ENCODE measurements around the gene RSAD1. TPM values are rescaled to one million over a fixed set of nuclear protein-coding genes. Genes with fewer than 3 reads are reported as not detected.

The RSAD1 gene
- total and polyA plus RNA-seq, 10 of the 15 experiments (the other 5 are each of a cell fraction or from before 2014, with no cell fraction given) = 2.5 to 28.1 (median 22.6) TPM

DNA sequence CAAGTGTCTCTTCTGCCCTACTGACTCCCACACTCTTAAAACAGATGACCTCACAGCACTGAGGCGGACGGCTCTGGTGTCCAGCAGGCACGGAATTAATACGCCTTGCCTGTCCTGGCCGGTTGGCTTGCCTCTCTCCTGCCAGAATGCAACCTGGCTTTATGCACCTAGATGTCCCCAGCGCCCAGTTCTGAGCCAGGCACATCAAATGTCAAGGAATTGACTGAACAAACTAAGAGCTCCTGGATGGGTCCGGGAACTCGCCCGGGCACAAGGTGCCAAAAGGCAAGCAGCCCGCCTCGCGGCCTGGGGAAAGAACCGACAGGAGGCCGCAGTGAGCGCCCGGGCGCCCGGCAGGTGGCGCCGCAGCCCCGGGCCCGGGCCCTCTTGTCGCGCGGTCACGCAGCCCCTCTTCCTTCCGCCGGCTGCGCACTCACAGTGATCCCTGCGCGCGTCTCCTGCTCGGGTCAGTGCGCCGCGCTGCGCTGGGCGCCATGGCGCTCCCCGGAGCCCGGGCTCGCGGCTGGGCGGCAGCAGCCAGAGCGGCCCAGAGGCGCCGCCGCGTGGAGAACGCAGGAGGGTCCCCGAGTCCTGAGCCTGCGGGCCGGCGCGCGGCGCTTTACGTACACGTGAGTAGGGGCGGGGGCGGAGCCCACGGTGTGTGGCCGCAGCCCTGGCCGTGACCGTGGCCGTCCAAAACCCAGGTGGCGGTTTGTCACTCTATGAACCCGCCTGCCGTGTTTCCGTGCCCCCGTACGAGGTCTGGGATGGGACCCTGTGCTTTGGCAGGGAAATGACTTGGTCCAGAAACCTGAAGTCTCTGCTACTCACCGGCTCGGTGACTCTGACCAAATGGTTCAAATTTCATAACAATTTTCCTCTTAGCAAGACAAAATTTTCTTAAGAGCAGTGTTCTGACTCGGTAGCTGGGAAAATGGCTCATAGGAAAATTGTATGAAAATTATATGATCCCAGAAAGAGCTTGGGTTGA is at the start of gene RSAD1 (continued):
- TF ChIP-seq SP1 (IDR thresholded peaks at IDR 0.05; ENCODE audit: low read depth, low read length) (no peak), MXI1 (IDR thresholded peaks at IDR 0.05; ENCODE audit: low read depth, low read length) (peak; percentile 83; the same call in 1 of the 2 replicates), NFYA (IDR thresholded peaks at IDR 0.05; ENCODE audit: borderline replicate concordance, low read depth, low read length) (no peak), SMAD1 (IDR thresholded peaks at IDR 0.05; ENCODE audit: low read depth, partially characterized antibody) (no peak), EZH2 (IDR thresholded peaks at IDR 0.05; ENCODE audit: borderline replicate concordance, control insufficient read depth, low read depth, low read length) (no peak), FOXM1 (IDR thresholded peaks at IDR 0.05; ENCODE audit: low read depth, low read length) (no peak; the same call in 1 of the 2 replicates), MEF2A (IDR thresholded peaks at IDR 0.05; ENCODE audit: insufficient read depth, low read depth, low read length) (0 out of 2 replicates have a peak, but pooled peaks have one; percentile 47), CBFB (IDR thresholded peaks at IDR 0.05; ENCODE audit: low read depth) (no peak), GATAD2B (conservative IDR thresholded peaks at IDR 0.05; ENCODE audit: low read depth) (peak; percentile 97), MYB (IDR thresholded peaks at IDR 0.05; ENCODE audit: borderline replicate concordance, low read depth, low read length) (no peak), ZNF207 (IDR thresholded peaks at IDR 0.05; ENCODE audit: borderline replicate concordance) (peak; percentile 98)
- TF ChIP-seq, protein P1, sequence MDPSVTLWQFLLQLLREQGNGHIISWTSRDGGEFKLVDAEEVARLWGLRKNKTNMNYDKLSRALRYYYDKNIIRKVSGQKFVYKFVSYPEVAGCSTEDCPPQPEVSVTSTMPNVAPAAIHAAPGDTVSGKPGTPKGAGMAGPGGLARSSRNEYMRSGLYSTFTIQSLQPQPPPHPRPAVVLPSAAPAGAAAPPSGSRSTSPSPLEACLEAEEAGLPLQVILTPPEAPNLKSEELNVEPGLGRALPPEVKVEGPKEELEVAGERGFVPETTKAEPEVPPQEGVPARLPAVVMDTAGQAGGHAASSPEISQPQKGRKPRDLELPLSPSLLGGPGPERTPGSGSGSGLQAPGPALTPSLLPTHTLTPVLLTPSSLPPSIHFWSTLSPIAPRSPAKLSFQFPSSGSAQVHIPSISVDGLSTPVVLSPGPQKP (IDR thresholded peaks at IDR 0.05; ENCODE audit: low read depth, low read length) = peak; percentile 71
- TF ChIP-seq, protein P2, sequence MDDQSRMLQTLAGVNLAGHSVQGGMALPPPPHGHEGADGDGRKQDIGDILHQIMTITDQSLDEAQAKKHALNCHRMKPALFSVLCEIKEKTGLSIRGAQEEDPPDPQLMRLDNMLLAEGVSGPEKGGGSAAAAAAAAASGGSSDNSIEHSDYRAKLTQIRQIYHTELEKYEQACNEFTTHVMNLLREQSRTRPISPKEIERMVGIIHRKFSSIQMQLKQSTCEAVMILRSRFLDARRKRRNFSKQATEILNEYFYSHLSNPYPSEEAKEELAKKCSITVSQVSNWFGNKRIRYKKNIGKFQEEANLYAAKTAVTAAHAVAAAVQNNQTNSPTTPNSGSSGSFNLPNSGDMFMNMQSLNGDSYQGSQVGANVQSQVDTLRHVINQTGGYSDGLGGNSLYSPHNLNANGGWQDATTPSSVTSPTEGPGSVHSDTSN (IDR thresholded peaks at IDR 0.05; ENCODE audit: insufficient replicate concordance, low read depth, low read length) = no peak
- TF ChIP-seq, protein P3, sequence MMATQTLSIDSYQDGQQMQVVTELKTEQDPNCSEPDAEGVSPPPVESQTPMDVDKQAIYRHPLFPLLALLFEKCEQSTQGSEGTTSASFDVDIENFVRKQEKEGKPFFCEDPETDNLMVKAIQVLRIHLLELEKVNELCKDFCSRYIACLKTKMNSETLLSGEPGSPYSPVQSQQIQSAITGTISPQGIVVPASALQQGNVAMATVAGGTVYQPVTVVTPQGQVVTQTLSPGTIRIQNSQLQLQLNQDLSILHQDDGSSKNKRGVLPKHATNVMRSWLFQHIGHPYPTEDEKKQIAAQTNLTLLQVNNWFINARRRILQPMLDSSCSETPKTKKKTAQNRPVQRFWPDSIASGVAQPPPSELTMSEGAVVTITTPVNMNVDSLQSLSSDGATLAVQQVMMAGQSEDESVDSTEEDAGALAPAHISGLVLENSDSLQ (IDR thresholded peaks at IDR 0.05) = no peak
- TF ChIP-seq, protein P4, sequence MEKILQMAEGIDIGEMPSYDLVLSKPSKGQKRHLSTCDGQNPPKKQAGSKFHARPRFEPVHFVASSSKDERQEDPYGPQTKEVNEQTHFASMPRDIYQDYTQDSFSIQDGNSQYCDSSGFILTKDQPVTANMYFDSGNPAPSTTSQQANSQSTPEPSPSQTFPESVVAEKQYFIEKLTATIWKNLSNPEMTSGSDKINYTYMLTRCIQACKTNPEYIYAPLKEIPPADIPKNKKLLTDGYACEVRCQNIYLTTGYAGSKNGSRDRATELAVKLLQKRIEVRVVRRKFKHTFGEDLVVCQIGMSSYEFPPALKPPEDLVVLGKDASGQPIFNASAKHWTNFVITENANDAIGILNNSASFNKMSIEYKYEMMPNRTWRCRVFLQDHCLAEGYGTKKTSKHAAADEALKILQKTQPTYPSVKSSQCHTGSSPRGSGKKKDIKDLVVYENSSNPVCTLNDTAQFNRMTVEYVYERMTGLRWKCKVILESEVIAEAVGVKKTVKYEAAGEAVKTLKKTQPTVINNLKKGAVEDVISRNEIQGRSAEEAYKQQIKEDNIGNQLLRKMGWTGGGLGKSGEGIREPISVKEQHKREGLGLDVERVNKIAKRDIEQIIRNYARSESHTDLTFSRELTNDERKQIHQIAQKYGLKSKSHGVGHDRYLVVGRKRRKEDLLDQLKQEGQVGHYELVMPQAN (conservative IDR thresholded peaks at IDR 0.05) = peak; percentile 90
- TF ChIP-seq, protein P5, sequence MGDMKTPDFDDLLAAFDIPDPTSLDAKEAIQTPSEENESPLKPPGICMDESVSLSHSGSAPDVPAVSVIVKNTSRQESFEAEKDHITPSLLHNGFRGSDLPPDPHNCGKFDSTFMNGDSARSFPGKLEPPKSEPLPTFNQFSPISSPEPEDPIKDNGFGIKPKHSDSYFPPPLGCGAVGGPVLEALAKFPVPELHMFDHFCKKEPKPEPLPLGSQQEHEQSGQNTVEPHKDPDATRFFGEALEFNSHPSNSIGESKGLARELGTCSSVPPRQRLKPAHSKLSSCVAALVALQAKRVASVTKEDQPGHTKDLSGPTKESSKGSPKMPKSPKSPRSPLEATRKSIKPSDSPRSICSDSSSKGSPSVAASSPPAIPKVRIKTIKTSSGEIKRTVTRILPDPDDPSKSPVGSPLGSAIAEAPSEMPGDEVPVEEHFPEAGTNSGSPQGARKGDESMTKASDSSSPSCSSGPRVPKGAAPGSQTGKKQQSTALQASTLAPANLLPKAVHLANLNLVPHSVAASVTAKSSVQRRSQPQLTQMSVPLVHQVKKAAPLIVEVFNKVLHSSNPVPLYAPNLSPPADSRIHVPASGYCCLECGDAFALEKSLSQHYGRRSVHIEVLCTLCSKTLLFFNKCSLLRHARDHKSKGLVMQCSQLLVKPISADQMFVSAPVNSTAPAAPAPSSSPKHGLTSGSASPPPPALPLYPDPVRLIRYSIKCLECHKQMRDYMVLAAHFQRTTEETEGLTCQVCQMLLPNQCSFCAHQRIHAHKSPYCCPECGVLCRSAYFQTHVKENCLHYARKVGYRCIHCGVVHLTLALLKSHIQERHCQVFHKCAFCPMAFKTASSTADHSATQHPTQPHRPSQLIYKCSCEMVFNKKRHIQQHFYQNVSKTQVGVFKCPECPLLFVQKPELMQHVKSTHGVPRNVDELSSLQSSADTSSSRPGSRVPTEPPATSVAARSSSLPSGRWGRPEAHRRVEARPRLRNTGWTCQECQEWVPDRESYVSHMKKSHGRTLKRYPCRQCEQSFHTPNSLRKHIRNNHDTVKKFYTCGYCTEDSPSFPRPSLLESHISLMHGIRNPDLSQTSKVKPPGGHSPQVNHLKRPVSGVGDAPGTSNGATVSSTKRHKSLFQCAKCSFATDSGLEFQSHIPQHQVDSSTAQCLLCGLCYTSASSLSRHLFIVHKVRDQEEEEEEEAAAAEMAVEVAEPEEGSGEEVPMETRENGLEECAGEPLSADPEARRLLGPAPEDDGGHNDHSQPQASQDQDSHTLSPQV (IDR thresholded peaks at IDR 0.05) = peak; percentile 96

All from GM12878 (cell line).